HG03066 (cell line): ENCODE measurements around the gene MCF2.

Experiments
- ATAC-seq: cut with Tn5 transposase; IDR thresholded peaks from one replicate; pipeline ENCODE4 v1.9.1; 2021; ENCODE audit warnings: low read depth; ENCODE audit not compliant: unreplicated experiment

MCF2 gene

GRCh38 chrX:139596068-139596467 lies 111.9 kb downstream of the MCF2 start:
- no peak for ATAC-seq

GRCh38 chrX:139585613-139586012 lies 122.4 kb downstream of the MCF2 start:
- no peak for ATAC-seq

- no peak for ATAC-seq
Observed at GRCh38 chrX:139581068-139581467, 126.9 kb downstream of the MCF2 start.

- no peak for ATAC-seq
Observed at GRCh38 chrX:139566981-139567380, 141.0 kb downstream of the MCF2 start.

- no peak for ATAC-seq
Observed at GRCh38 chrX:139563251-139563650, 144.7 kb downstream of the MCF2 start.

- ATAC-seq, result no peak
Observed at GRCh38 chrX:139560221-139560620, 147.7 kb downstream of the MCF2 start.

- ATAC-seq, result no peak
Observed at GRCh38 chrX:139559383-139560042, 148.5 kb downstream of the MCF2 start.

GRCh38 chrX:139554991-139555675 lies 152.8 kb downstream of the MCF2 start:
- no peak for ATAC-seq

GRCh38 chrX:139554376-139554775 lies 153.6 kb downstream of the MCF2 start:
- ATAC-seq, result peak; percentile 36

- ATAC-seq, result no peak
Observed at GRCh38 chrX:139544591-139544990, 163.4 kb downstream of the MCF2 start.

GRCh38 chrX:139543920-139544319 lies 164.0 kb downstream of the MCF2 start:
- no peak for ATAC-seq

- ATAC-seq, result no peak
Observed at GRCh38 chrX:139542652-139543051, 165.3 kb downstream of the MCF2 start.

- no peak for ATAC-seq
Observed at GRCh38 chrX:139538907-139539790, 168.8 kb downstream of the MCF2 start.

GRCh38 chrX:139533444-139533843 lies 174.5 kb downstream of the MCF2 start:
- ATAC-seq, result no peak

GRCh38 chrX:139532834-139533233 lies 175.1 kb downstream of the MCF2 start:
- no peak for ATAC-seq
